Measurements from ENCODE around the gene TEN1. TPM values are rescaled to one million over a fixed set of nuclear protein-coding genes. Genes with fewer than 3 reads are reported as not detected.

The TEN1 gene
- total and polyA plus RNA-seq, 2 of the 4 experiments (the other 2 are of a cell fraction), result 14.7 to 17.9 TPM

- ATAC-seq (ENCODE audit: low read depth), result no peak
- CTCF ChIA-PET, result no interaction called here
- Histone ChIP-seq H3K18ac (ENCODE audit: low read depth, low read length) (no peak overlapping the region), H2BK5ac (ENCODE audit: low read depth, low read length, poor library complexity, severe bottlenecking) (no peak overlapping the region), H3K9me3 (ENCODE audit: control insufficient read depth, insufficient read depth, low read length) (no peaks in the 10 kb centered on the region), H3K36me3 (ENCODE audit: control insufficient read depth, insufficient read depth, low read length) (peaks cover 3% of the 10 kb centered on the region; the same call in 1 of the 2 replicates), H3K4me1 (ENCODE audit: control insufficient read depth, insufficient read depth, low read length) (peaks cover 7% of the 10 kb centered on the region), H3K4me3 (ENCODE audit: insufficient read depth, low read depth, low read length) (no peak overlapping the region), H3K27me3 (ENCODE audit: control insufficient read depth, insufficient read depth, low read length) (no peaks in the 10 kb centered on the region), H3K14ac (replicated peaks; ENCODE audit: low read depth, low read length) (no peak overlapping the region), H3K9ac (ENCODE audit: low read depth, low read length) (no peak overlapping the region), H3K9me1 (ENCODE audit: insufficient read depth, low read length) (no peaks in the 10 kb centered on the region), H4K91ac (ENCODE audit: insufficient read depth, low read depth, low read length) (no peak overlapping the region), H3K56ac (ENCODE audit: extremely low read depth, insufficient read depth, low read length) (no peak overlapping the region), H4K8ac (ENCODE audit: low read depth in 2 of 2, low read length in 2 of 2) (no peak overlapping the region), H2AK5ac (ENCODE audit: low read depth, low read length) (no peak overlapping the region), H3K4ac (ENCODE audit: low read depth, low read length) (no peak overlapping the region), H4K20me1 (ENCODE audit: insufficient read depth, low read length) (no peaks in the 10 kb centered on the region), H2AFZ (replicated peaks; ENCODE audit: low read length, poor library complexity) (no peak overlapping the region), H2BK120ac (ENCODE audit: low read depth, low read length) (no peak overlapping the region), H3K27ac (ENCODE audit: insufficient read depth, low read length) (no peak overlapping the region), H3K4me2 (ENCODE audit: low read depth, low read length) (no peak overlapping the region), H3K23ac (ENCODE audit: low read depth, low read length) (no peak overlapping the region), H4K5ac (ENCODE audit: low read depth, low read length) (no peak overlapping the region), H2AK9ac (replicated peaks; ENCODE audit: low read depth, low read length, poor library complexity) (no peak overlapping the region), H2BK15ac (ENCODE audit: low read depth, low read length) (no peak overlapping the region), H3K79me1 (ENCODE audit: low read depth in 1 of 2, low read length in 2 of 2) (peaks cover 0 to 3% of the 10 kb centered on the region in 2 experiments; a peak in 1 of 4 replicates), H2BK20ac (ENCODE audit: low read depth, low read length) (no peak overlapping the region)
- 100% methylated on average over 1 of the region's 6 CpGs; no CpG with 5 or more reads in 1 of the 2 experiments for WGBS, 2 experiments (ENCODE audit: extremely low coverage in 2 of 2, insufficient read length in 1 of 2)
- no peak for TF ChIP-seq MXI1 (IDR thresholded peaks at IDR 0.05; ENCODE audit: borderline replicate concordance, low read depth, low read length)
- TF ChIP-seq RFX5 (IDR thresholded peaks at IDR 0.05; ENCODE audit: low read depth, low read length), result no peak
- dilution Hi-C loops (cut with HindIII; ENCODE audit: low sequenced_read_pairs, unreplicated experiment) (no loop called here), intact Hi-C loops (cut with micrococcal nuclease) (no loop called here), in situ Hi-C loops (cut with MboI; ENCODE audit: low sequenced_read_pairs) (no loop called here)
- BruUV-seq (replicated peaks), result no TSS peak
- no peak for DNase-seq
- POLR2A ChIA-PET (ENCODE audit: unreplicated experiment), result interaction anchor here (0.6 kb wide), 1 partner anchor 83 kb away, joined by 3 read pairs; no protein-coding TSS in a partner anchor
These were observed 24.9 kb downstream of the TEN1 start for GRCh38 chr17:76003915-76004314.
